ENCODE results near the gene ABCA2. TPM values are rescaled to one million over a fixed set of nuclear protein-coding genes. Genes with fewer than 3 reads are reported as not detected.
A peak's percentile ranks its signal among the peaks of the same experiment; 100 is the strongest.

Gene ABCA2
- total RNA-seq, 1 donor from 2014 or later, result 2.7 TPM

GRCh38 chr9:137052998-137053943, 25.2 kb upstream of the ABCA2 start:
- no peak overlapping the region for H3K27ac ChIP-seq
- peaks cover 100% of the 10 kb centered on the region for H3K27me3 ChIP-seq
- Mint-ChIP-seq H3K9me3 (no peaks in the 10 kb centered on the region), H3K36me3 (no peaks in the 10 kb centered on the region), H3K4me3 (no peak overlapping the region), H3K27me3 (ENCODE audit: insufficient read depth, low read depth) (peaks cover 41% of the 10 kb centered on the region), H3K27ac (no peak overlapping the region), H3K4me1 (peaks cover 7% of the 10 kb centered on the region)
- H3K9ac ChIP-seq, result no peak overlapping the region
- no peak overlapping the region for H2AFZ ChIP-seq (replicated peaks)
- peaks cover 27% of the 10 kb centered on the region for H3F3A ChIP-seq (ENCODE audit: low read depth)
- H3K9me3 ChIP-seq (ENCODE audit: low read depth), result no peaks in the 10 kb centered on the region
- H3K4me2 ChIP-seq, result peak overlapping the region; percentile 87
- no peaks in the 10 kb centered on the region for H3K36me3 ChIP-seq
- TF ChIP-seq EZH2 (IDR thresholded peaks at IDR 0.05) (peak; percentile 97), EZH2phosphoT487 (IDR thresholded peaks at IDR 0.05) (peak; percentile 71), CTCF (IDR thresholded peaks at IDR 0.05) (no peak)
- H3K4me1 ChIP-seq, result peaks cover 17% of the 10 kb centered on the region
- H3K79me2 ChIP-seq (ENCODE audit: low read depth), result no peaks in the 10 kb centered on the region
- peaks cover 43% of the 10 kb centered on the region for H4K20me1 ChIP-seq (ENCODE audit: low read depth)
- peak overlapping the region; percentile 47 for H3K4me3 ChIP-seq
- peak; percentile 53 for DNase-seq (ENCODE audit: low spot score)

GRCh38 chr9:137052293-137052692, 24.3 kb upstream of the ABCA2 start:
- no peak for DNase-seq (ENCODE audit: low spot score)
- H3K36me3 Mint-ChIP-seq, result no peaks in the 10 kb centered on the region
- H3K27me3 Mint-ChIP-seq (ENCODE audit: insufficient read depth, low read depth), result peaks cover 42% of the 10 kb centered on the region
- no peaks in the 10 kb centered on the region for H3K36me3 ChIP-seq
- no peaks in the 10 kb centered on the region for H3K9me3 Mint-ChIP-seq
- H3K4me1 ChIP-seq, result peaks cover 17% of the 10 kb centered on the region
- H3K27ac ChIP-seq, result no peak overlapping the region
- H3K9ac ChIP-seq, result no peak overlapping the region
- peaks cover 27% of the 10 kb centered on the region for H3F3A ChIP-seq (ENCODE audit: low read depth)
- no peak overlapping the region for H3K4me2 ChIP-seq
- H3K27me3 ChIP-seq, result peaks cover 100% of the 10 kb centered on the region
- no peak overlapping the region for H3K4me3 Mint-ChIP-seq
- no peak overlapping the region for H2AFZ ChIP-seq (replicated peaks)
- no peak overlapping the region for H3K27ac Mint-ChIP-seq
- H3K4me3 ChIP-seq, result no peak overlapping the region
- TF ChIP-seq CTCF (IDR thresholded peaks at IDR 0.05), result no peak
- TF ChIP-seq EZH2phosphoT487 (IDR thresholded peaks at IDR 0.05), result no peak
- TF ChIP-seq EZH2 (IDR thresholded peaks at IDR 0.05), result no peak
- H3K4me1 Mint-ChIP-seq, result peaks cover 3% of the 10 kb centered on the region
- no peaks in the 10 kb centered on the region for H3K79me2 ChIP-seq (ENCODE audit: low read depth)
- no peaks in the 10 kb centered on the region for H3K9me3 ChIP-seq (ENCODE audit: low read depth)
- peaks cover 51% of the 10 kb centered on the region for H4K20me1 ChIP-seq (ENCODE audit: low read depth)

- Histone ChIP-seq H3K79me2 (ENCODE audit: low read depth) (no peaks in the 10 kb centered on the region), H3K4me3 (no peak overlapping the region), H3F3A (ENCODE audit: low read depth) (peaks cover 27% of the 10 kb centered on the region), H3K27ac (no peak overlapping the region), H3K27me3 (peaks cover 97% of the 10 kb centered on the region), H4K20me1 (ENCODE audit: low read depth) (peaks cover 58% of the 10 kb centered on the region), H3K4me2 (no peak overlapping the region), H2AFZ (replicated peaks) (no peak overlapping the region), H3K9me3 (ENCODE audit: low read depth) (no peaks in the 10 kb centered on the region), H3K4me1 (peaks cover 17% of the 10 kb centered on the region), H3K36me3 (no peaks in the 10 kb centered on the region), H3K9ac (no peak overlapping the region)
- Mint-ChIP-seq H3K27me3 (ENCODE audit: insufficient read depth, low read depth) (peaks cover 43% of the 10 kb centered on the region), H3K4me1 (peaks cover 3% of the 10 kb centered on the region), H3K9me3 (no peaks in the 10 kb centered on the region), H3K36me3 (no peaks in the 10 kb centered on the region), H3K27ac (no peak overlapping the region), H3K4me3 (no peak overlapping the region)
- no peak for DNase-seq (ENCODE audit: low spot score)
- TF ChIP-seq EZH2 (IDR thresholded peaks at IDR 0.05) (no peak), EZH2phosphoT487 (IDR thresholded peaks at IDR 0.05) (no peak), CTCF (IDR thresholded peaks at IDR 0.05) (no peak)
These were observed 23.2 kb upstream of the ABCA2 start for GRCh38 chr9:137051145-137051724.
